Measurements from ENCODE around the gene BTAF1.

BTAF1 gene

GRCh38 chr10:92075829-92076228, 152.3 kb downstream of the BTAF1 start:
- TF ChIP-seq ZFX (IDR thresholded peaks at IDR 0.05; ENCODE audit: borderline replicate concordance) (no peak), CTCF (IDR thresholded peaks at IDR 0.05) (no peak)
- H3K27ac ChIP-seq: no peak overlapping the region

- TF ChIP-seq ZFX (IDR thresholded peaks at IDR 0.05; ENCODE audit: borderline replicate concordance) (no peak), CTCF (IDR thresholded peaks at IDR 0.05) (no peak)
- H3K27ac ChIP-seq: no peak overlapping the region
Measured at GRCh38 chr10:92076722-92077121, 153.2 kb downstream of the BTAF1 start.

- H3K27ac ChIP-seq: no peak overlapping the region
- TF ChIP-seq ZFX (IDR thresholded peaks at IDR 0.05; ENCODE audit: borderline replicate concordance): no peak
- TF ChIP-seq CTCF (IDR thresholded peaks at IDR 0.05): no peak
Measured at GRCh38 chr10:92079003-92079402, 155.4 kb downstream of the BTAF1 start.

All from 22Rv1 (cell line).